ENCODE measurements around the gene NKX1-1.

Gene NKX1-1

GRCh38 chr4:1414831-1415680, 8.8 kb upstream of the NKX1-1 start:
- Histone ChIP-seq H3K27me3 (ENCODE audit: control insufficient read depth, insufficient read depth, low read length) (peaks cover 37% of the 10 kb centered on the region), H3K9ac (ENCODE audit: low read depth, low read length) (no peak overlapping the region), H3K9me3 (ENCODE audit: control insufficient read depth, insufficient read depth, low read length) (no peaks in the 10 kb centered on the region), H3K4me1 (ENCODE audit: control insufficient read depth, insufficient read depth, low read length) (no peaks in the 10 kb centered on the region), H3K36me3 (ENCODE audit: control insufficient read depth, insufficient read depth, low read length) (no peaks in the 10 kb centered on the region), H3K4me3 (ENCODE audit: low read depth, low read length) (peak overlapping the region; percentile 30)

GRCh38 chr4:1413687-1414479, 7.6 kb upstream of the NKX1-1 start:
- Histone ChIP-seq H3K27me3 (ENCODE audit: control insufficient read depth, insufficient read depth, low read length) (peaks cover 49% of the 10 kb centered on the region), H3K9me3 (ENCODE audit: control insufficient read depth, insufficient read depth, low read length) (no peaks in the 10 kb centered on the region), H3K36me3 (ENCODE audit: control insufficient read depth, insufficient read depth, low read length) (no peaks in the 10 kb centered on the region), H3K4me1 (ENCODE audit: control insufficient read depth, insufficient read depth, low read length) (no peaks in the 10 kb centered on the region), H3K4me3 (ENCODE audit: low read depth, low read length) (peak overlapping the region; percentile 3), H3K9ac (ENCODE audit: low read depth, low read length) (no peak overlapping the region)

DNA sequence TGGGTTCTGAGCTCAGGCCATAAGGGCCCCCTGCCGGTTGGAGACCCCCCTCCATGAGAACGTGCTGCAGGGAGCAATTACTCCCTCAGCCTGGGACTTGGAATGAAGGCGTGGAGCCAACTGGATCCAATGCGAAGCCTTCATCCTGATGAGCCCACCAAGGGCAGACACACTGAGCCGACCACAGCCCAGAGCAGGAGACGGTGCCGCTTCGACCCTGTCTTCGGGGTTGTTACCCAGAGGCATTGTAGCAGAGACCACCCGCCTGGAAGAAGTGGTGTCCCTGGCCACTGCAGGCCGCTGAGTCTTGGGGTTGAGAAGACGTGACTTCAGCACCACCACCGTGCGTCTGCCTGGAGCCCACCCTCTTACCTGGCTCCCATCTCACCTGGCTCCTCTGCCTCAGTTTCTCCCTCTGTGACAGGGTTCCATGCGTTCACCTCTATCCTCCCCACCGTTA, 7.0 kb upstream of the NKX1-1 start:
- H3K4me1 ChIP-seq (ENCODE audit: control insufficient read depth, insufficient read depth, low read length) = no peaks in the 10 kb centered on the region
- H3K9me3 ChIP-seq (ENCODE audit: control insufficient read depth, insufficient read depth, low read length) = no peaks in the 10 kb centered on the region
- no peaks in the 10 kb centered on the region for H3K36me3 ChIP-seq (ENCODE audit: control insufficient read depth, insufficient read depth, low read length)
- H3K4me3 ChIP-seq (ENCODE audit: low read depth, low read length) = peak overlapping the region; percentile 3
- peaks cover 56% of the 10 kb centered on the region for H3K27me3 ChIP-seq (ENCODE audit: control insufficient read depth, insufficient read depth, low read length)
- no peak overlapping the region for H3K9ac ChIP-seq (ENCODE audit: low read depth, low read length)

GRCh38 chr4:1412376-1413203, 6.3 kb upstream of the NKX1-1 start:
- Histone ChIP-seq H3K4me1 (ENCODE audit: control insufficient read depth, insufficient read depth, low read length) (no peaks in the 10 kb centered on the region), H3K36me3 (ENCODE audit: control insufficient read depth, insufficient read depth, low read length) (no peaks in the 10 kb centered on the region), H3K9me3 (ENCODE audit: control insufficient read depth, insufficient read depth, low read length) (no peaks in the 10 kb centered on the region), H3K4me3 (ENCODE audit: low read depth, low read length) (no peak overlapping the region), H3K27me3 (ENCODE audit: control insufficient read depth, insufficient read depth, low read length) (peaks cover 60% of the 10 kb centered on the region), H3K9ac (ENCODE audit: low read depth, low read length) (no peak overlapping the region)

GRCh38 chr4:1411436-1412375, 5.5 kb upstream of the NKX1-1 start:
- H3K36me3 ChIP-seq (ENCODE audit: control insufficient read depth, insufficient read depth, low read length) = no peaks in the 10 kb centered on the region
- peaks cover 69% of the 10 kb centered on the region for H3K27me3 ChIP-seq (ENCODE audit: control insufficient read depth, insufficient read depth, low read length)
- no peaks in the 10 kb centered on the region for H3K4me1 ChIP-seq (ENCODE audit: control insufficient read depth, insufficient read depth, low read length)
- no peak overlapping the region for H3K9ac ChIP-seq (ENCODE audit: low read depth, low read length)
- no peak overlapping the region for H3K4me3 ChIP-seq (ENCODE audit: low read depth, low read length)
- no peaks in the 10 kb centered on the region for H3K9me3 ChIP-seq (ENCODE audit: control insufficient read depth, insufficient read depth, low read length)

GRCh38 chr4:1410491-1411325, 4.5 kb upstream of the NKX1-1 start:
- Histone ChIP-seq H3K4me1 (ENCODE audit: control insufficient read depth, insufficient read depth, low read length) (no peaks in the 10 kb centered on the region), H3K27me3 (ENCODE audit: control insufficient read depth, insufficient read depth, low read length) (peaks cover 78% of the 10 kb centered on the region), H3K4me3 (ENCODE audit: low read depth, low read length) (no peak overlapping the region), H3K9ac (ENCODE audit: low read depth, low read length) (no peak overlapping the region), H3K9me3 (ENCODE audit: control insufficient read depth, insufficient read depth, low read length) (no peaks in the 10 kb centered on the region), H3K36me3 (ENCODE audit: control insufficient read depth, insufficient read depth, low read length) (no peaks in the 10 kb centered on the region)

DNA sequence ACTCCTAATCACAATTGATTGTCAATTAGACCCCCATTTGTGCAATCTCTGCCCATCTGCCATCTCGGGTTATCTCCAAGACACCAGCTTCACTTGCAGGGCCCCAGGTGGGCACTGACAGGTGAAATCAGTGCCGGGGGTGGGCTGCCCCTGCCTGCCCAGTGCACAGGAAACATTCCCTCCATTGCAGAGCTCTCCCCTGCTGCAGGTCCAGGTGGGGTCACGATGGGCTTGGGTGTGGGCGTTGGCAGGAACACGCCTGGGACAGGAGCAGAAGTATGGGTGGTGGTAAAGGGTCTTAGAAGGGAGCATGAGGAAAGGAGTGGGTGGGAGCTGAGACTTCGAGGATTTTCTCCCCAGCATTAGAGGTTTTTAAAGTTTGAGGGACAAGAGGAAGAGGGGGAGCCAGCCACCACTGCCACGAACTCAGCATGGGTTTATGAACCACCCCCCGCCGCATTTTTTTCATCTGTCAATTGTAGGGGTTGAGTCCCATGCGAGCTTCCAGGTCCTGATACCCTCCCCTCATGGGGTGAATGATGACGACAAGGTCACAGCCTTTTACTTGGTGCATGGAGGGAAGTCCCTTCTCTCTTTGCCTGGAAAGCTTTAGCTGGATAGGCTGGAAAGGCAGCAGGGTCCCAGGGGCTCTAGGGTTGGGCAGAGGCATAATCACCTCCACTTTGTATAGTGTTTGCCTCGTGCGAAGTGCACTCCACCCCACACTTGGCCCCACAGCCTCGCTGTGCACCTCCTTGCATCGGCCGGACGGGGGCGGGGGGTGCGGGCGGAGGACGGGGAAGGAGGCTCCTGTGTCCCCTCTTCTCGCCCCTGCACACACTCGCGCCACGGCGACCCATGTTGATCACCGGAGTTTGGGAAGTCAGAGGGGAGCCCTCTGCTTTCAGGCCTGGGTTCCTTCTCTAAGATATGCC, 3.5 kb upstream of the NKX1-1 start:
- Histone ChIP-seq H3K9me3 (ENCODE audit: control insufficient read depth, insufficient read depth, low read length) (no peaks in the 10 kb centered on the region), H3K4me1 (ENCODE audit: control insufficient read depth, insufficient read depth, low read length) (no peaks in the 10 kb centered on the region), H3K4me3 (ENCODE audit: low read depth, low read length) (no peak overlapping the region)

DNA sequence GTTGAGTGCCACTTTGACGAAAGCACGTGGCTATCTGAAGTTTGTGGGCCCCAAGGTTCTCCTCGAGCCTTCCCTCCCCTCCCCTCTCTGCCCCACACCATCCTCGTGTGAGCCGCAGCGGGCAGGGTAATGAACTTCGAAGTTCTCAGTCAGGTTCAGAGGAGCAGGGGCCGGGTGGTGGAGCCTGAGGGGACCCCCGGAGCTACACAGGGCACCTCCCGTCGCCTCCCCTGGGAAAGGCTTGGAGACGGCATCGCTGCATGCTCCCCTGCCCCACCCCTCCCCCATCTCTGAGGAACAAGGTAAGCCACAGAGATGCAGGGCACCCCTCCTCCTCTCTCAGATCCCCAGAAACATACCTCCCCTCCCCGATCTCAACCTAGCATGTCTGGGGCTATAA, 2.8 kb upstream of the NKX1-1 start:
- H3K4me1 ChIP-seq (ENCODE audit: control insufficient read depth, insufficient read depth, low read length) = no peaks in the 10 kb centered on the region
- H3K4me3 ChIP-seq (ENCODE audit: low read depth, low read length) = no peak overlapping the region
- no peaks in the 10 kb centered on the region for H3K9me3 ChIP-seq (ENCODE audit: control insufficient read depth, insufficient read depth, low read length)
- H3K36me3 ChIP-seq (ENCODE audit: control insufficient read depth, insufficient read depth, low read length) = no peaks in the 10 kb centered on the region
- H3K9ac ChIP-seq (ENCODE audit: low read depth, low read length) = no peak overlapping the region
- H3K27me3 ChIP-seq (ENCODE audit: control insufficient read depth, insufficient read depth, low read length) = peaks cover 94% of the 10 kb centered on the region

More for the DNA sequence above, 3.5 kb upstream of the NKX1-1 start:
- Histone ChIP-seq H3K9ac (ENCODE audit: low read depth, low read length) (no peak overlapping the region), H3K27me3 (ENCODE audit: control insufficient read depth, insufficient read depth, low read length) (peaks cover 87% of the 10 kb centered on the region), H3K36me3 (ENCODE audit: control insufficient read depth, insufficient read depth, low read length) (no peaks in the 10 kb centered on the region)

- H3K4me3 ChIP-seq (ENCODE audit: low read depth, low read length) = no peak overlapping the region
- H3K4me1 ChIP-seq (ENCODE audit: control insufficient read depth, insufficient read depth, low read length) = no peaks in the 10 kb centered on the region
- H3K9ac ChIP-seq (ENCODE audit: low read depth, low read length) = no peak overlapping the region
- no peaks in the 10 kb centered on the region for H3K9me3 ChIP-seq (ENCODE audit: control insufficient read depth, insufficient read depth, low read length)
- peaks cover 91% of the 10 kb centered on the region for H3K27me3 ChIP-seq (ENCODE audit: control insufficient read depth, insufficient read depth, low read length)
- no peaks in the 10 kb centered on the region for H3K36me3 ChIP-seq (ENCODE audit: control insufficient read depth, insufficient read depth, low read length)
These were observed 2.2 kb upstream of the NKX1-1 start for GRCh38 chr4:1408418-1408817.
